ENCODE results near the gene MACROH2A1.
A peak's percentile ranks its signal among the peaks of the same experiment; 100 is the strongest.

MACROH2A1 gene

DNA sequence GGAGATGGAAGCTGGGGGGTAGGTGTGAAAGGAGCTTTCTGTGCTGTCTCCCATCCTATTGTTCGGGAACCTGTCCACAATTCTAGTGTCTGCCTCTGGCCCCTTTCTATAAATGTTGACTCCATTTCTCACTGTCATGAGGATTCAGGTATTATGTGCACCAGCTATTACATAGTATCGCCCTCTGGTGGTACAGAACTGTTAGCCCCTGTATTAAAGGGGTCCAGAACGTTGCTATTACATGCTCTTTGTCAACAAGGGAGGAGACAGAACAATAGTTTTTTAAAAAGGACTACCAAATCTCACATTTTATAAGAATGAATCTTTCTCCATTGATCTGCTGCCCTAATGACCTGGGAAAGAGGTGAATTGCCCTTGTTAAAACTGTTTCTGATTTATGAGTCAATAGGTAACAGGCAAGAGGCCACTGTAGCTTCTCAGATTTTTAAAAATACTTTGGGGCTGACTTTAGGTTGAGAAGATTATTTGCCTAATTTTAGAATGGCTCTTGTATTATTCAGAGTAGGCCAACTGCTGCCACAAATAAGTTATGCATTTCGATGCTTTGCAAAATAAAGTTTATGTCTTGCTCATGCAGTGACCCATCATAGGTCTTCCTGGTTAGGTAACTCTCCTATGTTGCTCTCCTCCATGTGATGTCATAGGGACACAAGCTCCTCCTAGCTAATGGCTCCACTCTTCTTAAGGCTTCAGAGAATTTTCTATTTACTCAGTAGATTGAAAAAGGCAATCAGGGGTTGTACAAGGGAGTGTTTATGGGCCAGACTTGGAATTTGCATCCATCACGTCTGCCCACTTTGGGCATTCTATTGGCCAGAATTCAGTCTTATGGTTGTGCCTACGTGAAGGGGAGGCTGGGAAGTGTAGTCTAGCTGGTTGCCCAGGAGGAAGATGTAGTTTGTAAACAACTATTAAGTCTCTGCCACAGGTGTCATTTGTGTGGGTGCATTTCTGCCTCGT, 27.4 kb upstream of the MACROH2A1 start:
- H3K4me1 ChIP-seq (ENCODE audit: low read length), result no peaks in the 10 kb centered on the region
- H3K4me3 ChIP-seq (ENCODE audit: low read length), result no peak overlapping the region
- H3K9me2 ChIP-seq (replicated peaks; ENCODE audit: insufficient read depth, low read length), result no peaks in the 10 kb centered on the region
- H3F3A ChIP-seq (ENCODE audit: insufficient read depth, low read length), result no peaks in the 10 kb centered on the region
- peak; percentile 62 for DNase-seq
- H2AFZ ChIP-seq (ENCODE audit: low read length), result no peak overlapping the region
- no peaks in the 10 kb centered on the region for H3K79me2 ChIP-seq (ENCODE audit: low read length)
- no peaks in the 10 kb centered on the region for H4K20me1 ChIP-seq (ENCODE audit: insufficient read depth, low read length)
- no peaks in the 10 kb centered on the region for H3K9me3 ChIP-seq (replicated peaks; ENCODE audit: insufficient read depth, low read length)
- no peaks in the 10 kb centered on the region for H3K27me3 ChIP-seq (replicated peaks; ENCODE audit: insufficient read depth, low read length)
- TF ChIP-seq EZH2phosphoT487 (IDR thresholded peaks at IDR 0.05; ENCODE audit: low read length), result no peak
- TF ChIP-seq CTCF (IDR thresholded peaks at IDR 0.05; ENCODE audit: low read length), result peak; percentile 76
- no peak overlapping the region for H3K9ac ChIP-seq (ENCODE audit: low read length)
- no peak overlapping the region for H3K27ac ChIP-seq (ENCODE audit: low read length)
- no peaks in the 10 kb centered on the region for H3K36me3 ChIP-seq (replicated peaks; ENCODE audit: insufficient read depth, low read length)
- H3K4me2 ChIP-seq (ENCODE audit: low read depth, low read length), result no peak overlapping the region

GRCh38 chr5:135425641-135426040, 26.6 kb upstream of the MACROH2A1 start:
- DNase-seq, result no peak
- Histone ChIP-seq H3K79me2 (ENCODE audit: low read length) (no peaks in the 10 kb centered on the region), H3K9me2 (replicated peaks; ENCODE audit: insufficient read depth, low read length) (no peaks in the 10 kb centered on the region), H4K20me1 (ENCODE audit: insufficient read depth, low read length) (no peaks in the 10 kb centered on the region), H2AFZ (ENCODE audit: low read length) (no peak overlapping the region), H3F3A (ENCODE audit: insufficient read depth, low read length) (no peaks in the 10 kb centered on the region), H3K4me2 (ENCODE audit: low read depth, low read length) (no peak overlapping the region), H3K27me3 (replicated peaks; ENCODE audit: insufficient read depth, low read length) (no peaks in the 10 kb centered on the region), H3K27ac (ENCODE audit: low read length) (no peak overlapping the region), H3K4me3 (ENCODE audit: low read length) (no peak overlapping the region), H3K36me3 (replicated peaks; ENCODE audit: insufficient read depth, low read length) (no peaks in the 10 kb centered on the region), H3K9ac (ENCODE audit: low read length) (no peak overlapping the region), H3K9me3 (replicated peaks; ENCODE audit: insufficient read depth, low read length) (no peaks in the 10 kb centered on the region), H3K4me1 (ENCODE audit: low read length) (no peaks in the 10 kb centered on the region)
- TF ChIP-seq CTCF (IDR thresholded peaks at IDR 0.05; ENCODE audit: low read length) (no peak), EZH2phosphoT487 (IDR thresholded peaks at IDR 0.05; ENCODE audit: low read length) (no peak), EZH2 (optimal IDR thresholded peaks at IDR 0.05; ENCODE audit: low read depth, low read length) (no peak)

GRCh38 chr5:135423846-135424168, 24.8 kb upstream of the MACROH2A1 start:
- Histone ChIP-seq H3K9me3 (replicated peaks; ENCODE audit: insufficient read depth, low read length) (no peaks in the 10 kb centered on the region), H2AFZ (ENCODE audit: low read length) (no peak overlapping the region), H3K27ac (ENCODE audit: low read length) (no peak overlapping the region), H4K20me1 (ENCODE audit: insufficient read depth, low read length) (no peaks in the 10 kb centered on the region), H3K4me3 (ENCODE audit: low read length) (no peak overlapping the region), H3K79me2 (ENCODE audit: low read length) (no peaks in the 10 kb centered on the region), H3K36me3 (replicated peaks; ENCODE audit: insufficient read depth, low read length) (no peaks in the 10 kb centered on the region), H3K4me1 (ENCODE audit: low read length) (no peaks in the 10 kb centered on the region), H3F3A (ENCODE audit: insufficient read depth, low read length) (no peaks in the 10 kb centered on the region), H3K4me2 (ENCODE audit: low read depth, low read length) (no peak overlapping the region), H3K27me3 (replicated peaks; ENCODE audit: insufficient read depth, low read length) (no peaks in the 10 kb centered on the region), H3K9ac (ENCODE audit: low read length) (no peak overlapping the region), H3K9me2 (replicated peaks; ENCODE audit: insufficient read depth, low read length) (no peaks in the 10 kb centered on the region)
- TF ChIP-seq EZH2 (optimal IDR thresholded peaks at IDR 0.05; ENCODE audit: low read depth, low read length), result no peak
- no peak for TF ChIP-seq EZH2phosphoT487 (IDR thresholded peaks at IDR 0.05; ENCODE audit: low read length)
- TF ChIP-seq CTCF (IDR thresholded peaks at IDR 0.05; ENCODE audit: low read length), result no peak
- DNase-seq, result no peak
